ENCODE results near the gene PIK3R5. TPM values are rescaled to one million over a fixed set of nuclear protein-coding genes. Genes with fewer than 3 reads are reported as not detected.

PIK3R5 gene
- total RNA-seq, 1 donor from 2014 or later: 0.25 TPM

DNA sequence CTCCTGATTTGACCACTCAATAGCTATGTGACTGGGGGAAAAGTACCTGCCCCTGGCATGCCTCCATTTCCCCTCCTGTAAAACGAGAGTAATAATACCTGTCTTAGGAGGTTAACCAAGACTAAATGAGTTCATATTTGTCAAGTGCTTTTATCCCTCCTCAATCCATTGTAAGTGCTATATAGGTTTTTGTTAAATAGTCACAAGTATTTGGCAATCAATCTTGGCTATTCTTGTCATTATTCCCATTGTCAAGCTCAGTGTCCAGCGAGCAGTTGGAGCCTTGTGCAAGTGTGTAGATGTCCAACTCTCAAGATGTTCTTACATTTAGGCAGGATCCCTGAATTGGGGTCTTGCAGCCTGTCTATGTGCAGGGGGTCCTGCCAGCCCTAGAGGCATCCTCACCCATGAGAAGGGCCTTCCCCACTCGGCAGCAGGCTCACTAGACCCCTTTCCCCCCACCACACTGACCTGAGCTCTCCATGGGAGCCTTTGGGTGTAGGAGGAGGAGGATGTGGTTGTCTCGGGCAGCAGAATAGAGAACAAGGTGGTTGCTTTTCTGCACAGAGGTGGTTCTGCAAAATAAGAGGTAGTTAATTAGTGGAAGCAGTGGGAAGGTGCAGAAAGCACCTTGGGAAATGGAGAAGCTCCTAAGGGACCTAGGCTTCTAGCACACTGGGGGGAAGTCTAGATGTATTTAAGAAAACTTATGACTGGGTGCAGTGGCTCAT lies 116.0 kb downstream of the PIK3R5 start:
- TF ChIP-seq, protein P1, sequence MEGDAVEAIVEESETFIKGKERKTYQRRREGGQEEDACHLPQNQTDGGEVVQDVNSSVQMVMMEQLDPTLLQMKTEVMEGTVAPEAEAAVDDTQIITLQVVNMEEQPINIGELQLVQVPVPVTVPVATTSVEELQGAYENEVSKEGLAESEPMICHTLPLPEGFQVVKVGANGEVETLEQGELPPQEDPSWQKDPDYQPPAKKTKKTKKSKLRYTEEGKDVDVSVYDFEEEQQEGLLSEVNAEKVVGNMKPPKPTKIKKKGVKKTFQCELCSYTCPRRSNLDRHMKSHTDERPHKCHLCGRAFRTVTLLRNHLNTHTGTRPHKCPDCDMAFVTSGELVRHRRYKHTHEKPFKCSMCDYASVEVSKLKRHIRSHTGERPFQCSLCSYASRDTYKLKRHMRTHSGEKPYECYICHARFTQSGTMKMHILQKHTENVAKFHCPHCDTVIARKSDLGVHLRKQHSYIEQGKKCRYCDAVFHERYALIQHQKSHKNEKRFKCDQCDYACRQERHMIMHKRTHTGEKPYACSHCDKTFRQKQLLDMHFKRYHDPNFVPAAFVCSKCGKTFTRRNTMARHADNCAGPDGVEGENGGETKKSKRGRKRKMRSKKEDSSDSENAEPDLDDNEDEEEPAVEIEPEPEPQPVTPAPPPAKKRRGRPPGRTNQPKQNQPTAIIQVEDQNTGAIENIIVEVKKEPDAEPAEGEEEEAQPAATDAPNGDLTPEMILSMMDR (IDR thresholded peaks at IDR 0.05; ENCODE audit: unreplicated experiment): no peak
- Mint-ChIP-seq H3K9me3 (peaks cover 8% of the 10 kb centered on the region), H3K36me3 (no peaks in the 10 kb centered on the region), H3K27me3 (ENCODE audit: low read depth) (no peaks in the 10 kb centered on the region), H3K4me3 (no peak overlapping the region), H3K4me1 (no peaks in the 10 kb centered on the region), H3K27ac (no peak overlapping the region)
- DNase-seq (ENCODE audit: low spot score in 2 of 2, unreplicated experiment in 2 of 2): no peak

DNA sequence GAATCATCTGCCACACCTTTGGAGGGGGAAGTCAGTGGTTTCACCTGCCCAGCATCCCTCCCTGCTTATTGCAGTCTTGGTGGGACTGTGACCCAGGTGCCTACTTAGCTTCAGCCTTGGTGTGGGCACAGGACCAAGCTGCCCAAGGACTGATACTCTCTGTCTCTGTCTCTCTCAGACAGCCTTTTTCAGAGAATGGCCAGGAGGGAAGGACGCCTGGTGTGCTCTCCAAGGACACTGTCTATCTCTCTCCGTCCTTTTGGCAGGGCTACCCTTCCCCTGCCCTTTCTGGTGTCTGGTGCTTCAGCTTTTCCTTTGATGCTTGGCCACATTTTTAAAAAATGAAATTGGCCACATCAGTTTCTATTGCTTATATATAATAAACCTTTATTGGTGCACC lies 117.6 kb downstream of the PIK3R5 start:
- H3K36me3 Mint-ChIP-seq: no peaks in the 10 kb centered on the region
- no peak overlapping the region for H3K4me3 Mint-ChIP-seq
- H3K27ac Mint-ChIP-seq: no peak overlapping the region
- peaks cover 8% of the 10 kb centered on the region for H3K9me3 Mint-ChIP-seq
- no peak for DNase-seq (ENCODE audit: low spot score in 2 of 2, unreplicated experiment in 2 of 2)
- H3K4me1 Mint-ChIP-seq: no peaks in the 10 kb centered on the region
- TF ChIP-seq, protein P1 (IDR thresholded peaks at IDR 0.05; ENCODE audit: unreplicated experiment): no peak
- H3K27me3 Mint-ChIP-seq (ENCODE audit: low read depth): no peaks in the 10 kb centered on the region

DNA sequence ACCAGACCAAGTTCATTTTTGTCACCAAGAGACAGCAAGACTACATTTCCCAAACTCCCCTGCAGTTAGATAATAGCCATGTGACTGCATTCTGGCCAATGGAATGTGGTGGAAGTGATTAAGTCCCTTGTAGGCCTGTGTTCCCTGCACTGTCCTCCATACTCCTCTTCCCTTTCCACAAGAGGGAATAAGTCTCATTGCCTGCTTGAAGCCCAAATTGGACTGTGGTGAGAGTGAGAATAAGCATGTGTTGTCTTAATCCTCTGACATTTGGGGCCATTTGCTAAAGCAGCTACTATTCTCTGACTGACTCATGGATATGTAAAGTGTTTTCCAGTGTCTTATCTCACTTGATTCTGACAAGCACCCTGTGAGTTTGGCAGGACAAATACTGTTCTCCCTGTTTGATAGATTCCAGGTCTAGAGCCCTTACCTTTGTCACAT lies 118.7 kb downstream of the PIK3R5 start:
- Mint-ChIP-seq H3K27ac (no peak overlapping the region), H3K27me3 (ENCODE audit: low read depth) (no peaks in the 10 kb centered on the region), H3K36me3 (no peaks in the 10 kb centered on the region), H3K4me3 (no peak overlapping the region), H3K4me1 (no peaks in the 10 kb centered on the region), H3K9me3 (peaks cover 8% of the 10 kb centered on the region)
- TF ChIP-seq, protein P1 (IDR thresholded peaks at IDR 0.05; ENCODE audit: unreplicated experiment): no peak
- no peak for DNase-seq (ENCODE audit: low spot score in 2 of 2, unreplicated experiment in 2 of 2)

DNA sequence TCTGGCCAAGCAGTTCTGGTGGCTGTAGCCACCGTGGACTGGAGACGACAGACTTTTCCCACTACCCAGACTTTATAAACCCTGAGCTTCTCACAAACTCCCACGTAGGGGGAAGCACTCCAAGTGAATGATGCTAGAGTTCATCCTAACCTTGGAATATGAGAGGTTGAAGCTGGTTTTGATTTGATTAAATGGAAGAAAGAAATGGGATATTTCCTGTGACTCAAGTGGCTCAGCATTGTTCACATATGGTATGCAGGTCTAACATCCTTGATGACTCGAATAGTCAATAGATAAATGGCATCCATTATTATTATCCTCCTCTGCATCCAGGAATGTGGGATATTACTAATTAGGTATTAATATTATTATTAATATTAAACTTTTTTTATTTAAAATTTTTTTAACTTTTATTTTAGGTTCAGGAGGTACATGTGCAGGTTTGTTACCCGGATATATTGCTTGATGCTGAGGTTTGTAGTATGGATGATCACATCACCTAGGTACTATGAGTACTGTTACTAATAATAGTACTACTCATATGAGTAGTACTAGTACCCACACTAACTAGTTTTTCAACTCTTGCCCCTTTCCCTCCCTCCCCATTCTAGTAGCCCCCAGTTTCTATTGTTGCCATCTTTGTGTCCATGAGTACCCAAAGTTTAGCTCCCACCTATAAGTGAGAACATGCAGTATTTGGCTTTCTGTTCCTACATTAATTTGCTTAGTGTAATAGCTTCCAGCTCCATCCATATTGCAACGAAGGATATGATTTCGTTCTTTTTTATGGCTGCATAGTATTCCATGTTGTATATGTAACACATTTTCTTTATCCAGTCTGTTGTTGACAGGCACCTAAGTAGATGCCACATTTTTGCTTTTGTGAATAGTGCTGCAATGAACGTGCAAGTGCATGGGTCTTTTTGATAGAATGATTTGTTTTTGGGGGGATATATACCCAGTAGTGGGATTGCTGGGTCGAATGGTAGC lies 121.0 kb downstream of the PIK3R5 start:
- TF ChIP-seq, protein P1 (IDR thresholded peaks at IDR 0.05; ENCODE audit: unreplicated experiment): no peak
- peaks cover 12% of the 10 kb centered on the region for H3K9me3 Mint-ChIP-seq
- DNase-seq (ENCODE audit: low spot score in 2 of 2, unreplicated experiment in 2 of 2): no peak
- no peaks in the 10 kb centered on the region for H3K36me3 Mint-ChIP-seq
- H3K4me1 Mint-ChIP-seq: no peaks in the 10 kb centered on the region
- H3K27ac Mint-ChIP-seq: no peak overlapping the region
- H3K27me3 Mint-ChIP-seq (ENCODE audit: low read depth): no peaks in the 10 kb centered on the region
- H3K4me3 Mint-ChIP-seq: no peak overlapping the region

DNA sequence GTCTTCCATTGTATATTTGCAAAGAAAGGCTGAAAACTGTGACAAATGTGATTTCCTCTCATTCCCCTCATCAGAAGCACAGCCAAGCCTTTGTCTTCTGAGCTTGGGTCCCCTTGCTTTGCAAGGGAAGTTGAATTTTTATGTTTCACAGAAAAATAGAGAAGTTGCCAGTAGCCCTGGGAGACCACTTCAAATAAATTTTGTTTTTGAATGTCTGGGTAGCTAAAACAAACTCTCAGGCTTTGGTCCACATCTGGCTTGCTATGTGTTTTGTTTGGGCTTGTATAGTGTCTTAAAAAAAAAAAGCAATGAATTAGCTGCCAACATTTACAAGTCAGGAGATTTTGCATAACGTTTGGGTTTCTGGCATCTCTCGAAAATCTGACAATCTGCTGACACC lies 122.2 kb downstream of the PIK3R5 start:
- H3K9me3 Mint-ChIP-seq: peaks cover 12% of the 10 kb centered on the region
- no peak for DNase-seq (ENCODE audit: low spot score in 2 of 2, unreplicated experiment in 2 of 2)
- H3K36me3 Mint-ChIP-seq: no peaks in the 10 kb centered on the region
- no peaks in the 10 kb centered on the region for H3K27me3 Mint-ChIP-seq (ENCODE audit: low read depth)
- no peaks in the 10 kb centered on the region for H3K4me1 Mint-ChIP-seq
- TF ChIP-seq, protein P1 (IDR thresholded peaks at IDR 0.05; ENCODE audit: unreplicated experiment): no peak
- H3K27ac Mint-ChIP-seq: no peak overlapping the region
- H3K4me3 Mint-ChIP-seq: no peak overlapping the region

Measured in mesothelial cell of epicardium (in vitro differentiated cells).